HUES6 (cell line): Measurements from ENCODE around the gene STAT1.

Experiments used
- H3K27ac ChIP-seq: 2 replicates; pipeline ENCODE4 v1.7.0; 2013; ENCODE audit warnings: low read depth, mild to moderate bottlenecking, low read length, inconsistent platforms
- H3K27me3 ChIP-seq: 2 replicates; pipeline ENCODE4 v1.6.1; 2013; ENCODE audit warnings: low read length; ENCODE audit not compliant: control insufficient read depth, insufficient read depth
- H3K36me3 ChIP-seq: 2 replicates; pipeline ENCODE4 v1.6.1; 2013; ENCODE audit warnings: low read length; ENCODE audit not compliant: control insufficient read depth, insufficient read depth
- H3K4me1 ChIP-seq: 2 replicates; pipeline ENCODE4 v1.6.1; 2013; ENCODE audit warnings: low read length; ENCODE audit not compliant: control insufficient read depth, insufficient read depth
- H3K4me3 ChIP-seq: 2 replicates; pipeline ENCODE4 v1.5.1; 2013; ENCODE audit warnings: low read depth, low read length
- H3K9ac ChIP-seq: one replicate; pipeline ENCODE4 v1.6.1; 2013; ENCODE audit warnings: mild to moderate bottlenecking, low read length
- H3K9me3 ChIP-seq: 2 replicates; pipeline ENCODE4 v1.6.1; 2013; ENCODE audit warnings: low read depth, low read length; ENCODE audit not compliant: control insufficient read depth, insufficient read depth

The STAT1 gene

GRCh38 chr2:191048073-191048472, 34.1 kb upstream of the STAT1 start:
- peaks cover 12% of the 10 kb centered on the region for H3K4me1 ChIP-seq
- no peak overlapping the region for H3K9ac ChIP-seq
- no peak overlapping the region for H3K4me3 ChIP-seq
- H3K36me3 ChIP-seq = no peaks in the 10 kb centered on the region
- H3K27ac ChIP-seq = no peak overlapping the region
- H3K9me3 ChIP-seq = peaks cover 6% of the 10 kb centered on the region; the same call in 1 of the 2 replicates
- no peaks in the 10 kb centered on the region for H3K27me3 ChIP-seq

- no peaks in the 10 kb centered on the region for H3K27me3 ChIP-seq
- H3K9ac ChIP-seq = no peak overlapping the region
- no peak overlapping the region for H3K4me3 ChIP-seq
- peaks cover 13% of the 10 kb centered on the region for H3K4me1 ChIP-seq
- no peak overlapping the region for H3K27ac ChIP-seq
- peaks cover 6% of the 10 kb centered on the region; the same call in 1 of the 2 replicates for H3K9me3 ChIP-seq
- H3K36me3 ChIP-seq = no peaks in the 10 kb centered on the region
These were observed 31.2 kb upstream of the STAT1 start for GRCh38 chr2:191045141-191045540.

GRCh38 chr2:191043438-191043837, 29.5 kb upstream of the STAT1 start:
- Histone ChIP-seq H3K9me3 (peaks cover 6% of the 10 kb centered on the region; the same call in 1 of the 2 replicates), H3K27me3 (no peaks in the 10 kb centered on the region), H3K4me3 (no peak overlapping the region), H3K36me3 (no peaks in the 10 kb centered on the region), H3K4me1 (peaks cover 6% of the 10 kb centered on the region), H3K9ac (no peak overlapping the region), H3K27ac (no peak overlapping the region)

- Histone ChIP-seq H3K9ac (no peak overlapping the region), H3K4me3 (no peak overlapping the region), H3K36me3 (no peaks in the 10 kb centered on the region), H3K4me1 (peaks cover 6% of the 10 kb centered on the region), H3K27ac (no peak overlapping the region), H3K27me3 (no peaks in the 10 kb centered on the region), H3K9me3 (peaks cover 6% of the 10 kb centered on the region; the same call in 1 of the 2 replicates)
These were observed 27.6 kb upstream of the STAT1 start for GRCh38 chr2:191041418-191042161.

- peaks cover 6% of the 10 kb centered on the region; the same call in 1 of the 2 replicates for H3K9me3 ChIP-seq
- peaks cover 4% of the 10 kb centered on the region; the same call in 1 of the 2 replicates for H3K4me1 ChIP-seq
- H3K27ac ChIP-seq = no peak overlapping the region
- no peaks in the 10 kb centered on the region for H3K27me3 ChIP-seq
- no peak overlapping the region for H3K9ac ChIP-seq
- H3K36me3 ChIP-seq = no peaks in the 10 kb centered on the region
- H3K4me3 ChIP-seq = no peak overlapping the region
These were observed 25.6 kb upstream of the STAT1 start for GRCh38 chr2:191039616-191040015.

GRCh38 chr2:191038741-191039140, 24.8 kb upstream of the STAT1 start:
- Histone ChIP-seq H3K4me3 (no peak overlapping the region), H3K36me3 (no peaks in the 10 kb centered on the region), H3K4me1 (peaks cover 4% of the 10 kb centered on the region; the same call in 1 of the 2 replicates), H3K9me3 (no peaks in the 10 kb centered on the region), H3K9ac (no peak overlapping the region), H3K27ac (no peak overlapping the region), H3K27me3 (no peaks in the 10 kb centered on the region)

- Histone ChIP-seq H3K27ac (no peak overlapping the region), H3K9me3 (no peaks in the 10 kb centered on the region), H3K27me3 (no peaks in the 10 kb centered on the region), H3K36me3 (no peaks in the 10 kb centered on the region), H3K9ac (no peak overlapping the region), H3K4me1 (peaks cover 4% of the 10 kb centered on the region; the same call in 1 of the 2 replicates), H3K4me3 (no peak overlapping the region)
These were observed 24.3 kb upstream of the STAT1 start for GRCh38 chr2:191038241-191038725.

GRCh38 chr2:191037351-191037750, 23.4 kb upstream of the STAT1 start:
- H3K4me3 ChIP-seq = no peak overlapping the region
- H3K27me3 ChIP-seq = no peaks in the 10 kb centered on the region
- H3K36me3 ChIP-seq = no peaks in the 10 kb centered on the region
- no peak overlapping the region for H3K9ac ChIP-seq
- H3K27ac ChIP-seq = no peak overlapping the region
- no peaks in the 10 kb centered on the region for H3K9me3 ChIP-seq
- H3K4me1 ChIP-seq = peaks cover 9% of the 10 kb centered on the region; the same call in 1 of the 2 replicates

- H3K27ac ChIP-seq = no peak overlapping the region
- H3K27me3 ChIP-seq = no peaks in the 10 kb centered on the region
- H3K9ac ChIP-seq = no peak overlapping the region
- no peak overlapping the region for H3K4me3 ChIP-seq
- peaks cover 5% of the 10 kb centered on the region; the same call in 1 of the 2 replicates for H3K4me1 ChIP-seq
- H3K9me3 ChIP-seq = no peaks in the 10 kb centered on the region
- H3K36me3 ChIP-seq = no peaks in the 10 kb centered on the region
These were observed 22.4 kb upstream of the STAT1 start for GRCh38 chr2:191036363-191036762.

- no peak overlapping the region for H3K27ac ChIP-seq
- no peak overlapping the region for H3K4me3 ChIP-seq
- H3K4me1 ChIP-seq = peaks cover 8% of the 10 kb centered on the region
- no peak overlapping the region for H3K9ac ChIP-seq
- H3K9me3 ChIP-seq = no peaks in the 10 kb centered on the region
- no peaks in the 10 kb centered on the region for H3K36me3 ChIP-seq
- H3K27me3 ChIP-seq = no peaks in the 10 kb centered on the region
These were observed 18.8 kb upstream of the STAT1 start for GRCh38 chr2:191032588-191033429.

GRCh38 chr2:191031256-191031655, 17.3 kb upstream of the STAT1 start:
- H3K36me3 ChIP-seq = no peaks in the 10 kb centered on the region
- H3K27me3 ChIP-seq = no peaks in the 10 kb centered on the region
- no peak overlapping the region for H3K4me3 ChIP-seq
- no peak overlapping the region for H3K27ac ChIP-seq
- peaks cover 8% of the 10 kb centered on the region for H3K4me1 ChIP-seq
- no peaks in the 10 kb centered on the region for H3K9me3 ChIP-seq
- H3K9ac ChIP-seq = no peak overlapping the region
